NK-92 (cell line): ENCODE measurements around the gene TRIM7.
"Not testable (repeated sequence)": the region's sequence is repeated elsewhere in the genome, so short reads cannot be mapped to it uniquely, and the experiment has no call there.

Experiments used
- DNase-seq: peaks from one replicate; lab custom pipeline; 2025; ENCODE audit not compliant: unreplicated experiment; lab: John Stamatoyannopoulos, UW

Gene TRIM7

DNA sequence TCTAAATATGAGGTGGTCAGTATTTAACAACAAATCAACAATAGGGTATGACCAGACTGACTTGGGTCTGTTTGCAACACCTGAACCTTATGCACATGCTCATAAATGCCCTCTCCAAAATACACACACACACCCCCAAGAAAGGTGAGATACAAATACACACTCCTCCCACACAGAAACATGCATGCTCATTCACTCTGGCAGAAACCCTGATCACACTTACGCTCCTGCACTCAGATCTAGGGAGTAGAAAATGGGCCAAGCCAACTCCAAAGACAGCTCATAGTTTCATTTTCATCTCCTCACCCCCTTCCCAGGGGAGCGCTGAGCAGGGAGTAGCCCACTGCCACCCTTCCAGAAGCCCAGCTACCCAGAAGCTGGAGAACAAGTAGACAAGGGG lies 11.3 kb downstream of the TRIM7 start:
- DNase-seq = no peak

DNA sequence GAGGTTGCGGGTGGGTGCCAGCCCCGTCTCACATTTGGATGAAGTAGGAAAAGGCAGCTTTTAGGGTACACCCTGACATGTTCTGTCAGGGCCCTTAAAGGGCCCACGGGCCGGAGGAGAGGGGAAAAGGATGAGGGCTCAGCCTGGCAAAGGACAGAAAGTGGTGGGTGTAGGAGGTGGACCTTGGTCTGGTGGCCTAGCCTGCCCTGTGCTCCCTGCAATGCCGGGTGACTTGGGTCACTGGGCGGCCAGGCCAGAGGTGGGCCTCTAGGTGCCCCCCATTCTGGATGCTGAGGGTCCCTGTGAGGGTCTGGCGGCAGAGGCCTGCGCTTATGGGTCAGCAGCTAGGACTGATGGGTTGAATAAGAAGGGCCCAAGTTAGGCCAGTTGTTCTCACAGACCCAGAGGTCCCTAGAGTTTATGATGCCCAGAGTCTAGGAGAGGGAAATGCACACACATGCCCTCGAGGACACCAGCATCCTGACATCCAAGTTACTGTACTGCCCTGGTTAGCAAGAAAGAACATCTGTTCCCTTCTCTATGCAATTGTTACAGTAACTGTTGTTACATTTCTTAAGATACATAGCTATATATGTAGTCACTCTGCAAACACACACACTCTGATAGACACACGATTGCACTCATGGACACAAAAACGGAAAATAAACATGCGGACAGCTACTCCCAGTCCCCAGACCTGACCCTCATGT lies 12.5 kb downstream of the TRIM7 start:
- DNase-seq = no peak

DNA sequence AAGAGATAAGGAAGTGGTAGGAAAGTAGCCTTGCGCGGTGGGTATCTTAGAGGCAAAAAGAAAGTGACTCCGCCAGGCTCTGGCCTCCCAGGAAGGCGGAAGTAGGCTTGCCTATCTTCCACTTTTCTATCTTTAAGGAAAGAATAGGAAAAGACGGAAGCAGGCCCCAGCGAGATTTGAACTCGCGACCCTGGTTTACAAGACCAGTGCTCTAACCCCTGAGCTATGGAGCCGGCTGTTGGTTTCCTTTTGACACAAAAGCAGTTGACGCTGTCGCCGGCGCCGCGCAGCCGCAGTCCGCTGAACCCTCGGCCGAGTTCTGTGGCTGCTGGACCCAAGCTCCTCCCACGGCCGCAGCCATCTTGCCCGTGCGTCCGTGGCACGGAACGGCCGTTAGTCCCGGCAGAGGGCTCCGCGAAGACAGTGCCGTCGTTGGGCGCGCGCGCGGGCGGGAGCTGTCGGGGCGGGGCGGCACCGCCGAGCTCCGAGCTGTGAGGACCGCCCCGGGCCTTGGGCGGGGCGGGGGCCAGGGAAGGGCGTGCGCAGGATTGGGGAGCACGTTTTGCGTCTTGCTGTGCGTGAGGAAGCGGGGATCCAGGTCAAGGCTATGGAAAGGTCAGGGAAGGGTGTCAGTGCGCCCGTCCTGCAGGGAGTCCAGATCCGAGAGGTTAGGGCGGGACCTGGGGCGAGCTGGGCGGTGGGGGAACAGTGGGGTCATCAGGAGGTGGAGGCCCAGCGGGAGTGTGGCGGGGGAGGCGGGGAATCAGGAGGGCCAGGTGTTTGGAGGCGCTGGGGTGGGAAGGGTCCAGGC lies 13.3 kb downstream of the TRIM7 start:
- no peak for DNase-seq

DNA sequence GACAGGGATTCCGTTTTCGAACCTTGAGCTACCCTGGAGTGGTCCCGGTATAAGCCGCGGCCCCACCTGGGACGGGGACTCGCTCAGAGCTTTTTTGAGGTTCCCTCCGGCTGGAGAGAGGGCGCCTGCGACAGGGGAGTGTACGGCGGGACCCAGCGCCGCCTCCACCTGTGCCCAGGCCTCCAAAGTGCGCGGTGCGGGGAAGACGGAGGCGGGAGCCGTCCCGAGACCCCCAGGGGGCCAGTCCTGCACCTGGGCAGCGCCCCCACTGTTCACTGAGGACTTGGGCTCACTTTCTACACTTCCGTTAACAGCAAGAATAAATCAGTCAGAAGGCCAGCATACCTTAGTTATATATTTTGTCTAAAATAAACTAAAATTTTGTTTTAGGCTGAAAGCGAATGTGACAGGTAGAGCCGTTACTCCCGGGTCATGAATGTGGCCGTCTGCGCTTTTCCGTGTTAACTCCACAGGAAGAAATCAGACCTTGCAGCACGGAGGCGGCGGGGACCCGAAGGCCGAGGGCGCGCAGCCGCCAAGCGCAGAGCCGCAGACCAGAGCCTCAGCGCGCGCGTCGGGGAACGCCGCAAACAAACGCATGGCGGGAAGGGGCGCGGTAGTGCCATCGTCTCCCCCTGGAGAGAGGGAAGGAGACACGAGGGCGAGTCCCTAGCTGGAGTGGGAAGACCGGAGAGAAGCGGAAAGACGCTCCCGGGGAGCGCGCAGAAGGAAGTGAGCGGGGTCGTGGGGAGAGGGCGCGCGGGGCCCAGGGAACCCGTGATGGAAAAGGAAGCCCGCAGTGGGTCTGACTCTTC lies 14.1 kb downstream of the TRIM7 start:
- no peak for DNase-seq

DNA sequence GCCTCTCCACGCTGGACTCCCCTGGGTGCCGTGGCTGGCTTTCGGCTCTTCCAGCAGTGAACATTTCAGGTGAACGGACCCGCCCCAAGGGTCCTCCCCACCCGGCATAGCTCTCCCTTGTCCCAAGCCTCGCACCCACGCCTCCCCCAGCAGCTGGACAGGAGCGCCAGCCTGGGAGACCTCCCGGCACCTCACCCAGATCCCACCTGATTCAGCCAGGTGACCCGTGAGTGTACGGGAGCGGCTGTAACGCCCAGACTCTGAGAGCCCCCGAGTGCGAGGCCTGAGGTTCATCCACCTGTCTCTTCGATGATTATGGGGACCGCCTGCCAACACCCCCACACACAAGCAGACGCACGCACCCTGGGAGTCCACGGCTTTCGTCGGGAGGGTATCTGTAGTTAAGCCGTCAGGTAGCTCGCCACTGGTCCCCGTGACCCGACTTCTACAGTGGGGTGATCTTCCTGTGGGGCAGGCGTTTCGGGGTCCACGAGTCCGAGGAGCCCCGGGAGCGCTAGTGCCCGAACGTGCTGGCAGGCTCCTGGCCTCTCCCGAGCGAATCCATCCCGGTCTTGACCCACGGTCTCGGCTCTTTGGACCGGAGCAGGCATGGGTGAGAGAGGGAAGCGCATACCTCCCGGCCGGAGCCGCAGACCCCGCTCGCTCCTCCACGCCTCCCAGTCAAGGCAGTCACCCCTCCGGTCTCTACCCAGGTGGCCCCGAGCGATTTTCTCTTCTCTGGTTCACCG lies 14.9 kb downstream of the TRIM7 start:
- no peak for DNase-seq

DNA sequence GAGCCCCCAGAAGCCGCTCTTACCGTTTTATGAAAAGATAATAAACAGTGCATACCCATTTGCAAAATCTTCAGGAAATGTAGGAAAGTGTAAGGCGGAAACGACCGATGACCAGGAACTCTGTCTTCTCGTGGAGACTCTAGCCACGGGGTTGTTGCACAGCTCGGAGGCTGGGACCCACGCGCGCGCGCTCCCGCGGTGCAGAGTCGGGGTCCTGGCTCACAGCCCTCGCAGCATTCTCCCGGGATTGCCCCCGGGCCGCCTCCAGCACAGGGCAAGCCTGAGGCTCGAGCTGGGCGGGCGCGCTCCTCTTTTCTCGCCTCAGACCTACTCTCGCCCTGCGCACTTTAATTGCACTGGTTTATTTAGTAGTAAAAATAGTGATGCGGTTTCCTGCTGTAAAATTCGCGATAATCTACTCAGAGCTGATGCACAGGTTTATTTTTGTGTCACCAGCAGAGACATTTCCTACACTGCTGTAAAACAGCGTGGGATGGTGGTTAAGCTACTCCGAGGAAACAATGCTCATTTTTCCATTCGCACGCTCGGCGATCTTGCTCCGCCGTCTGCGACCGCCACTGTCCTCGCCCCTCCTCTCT lies 15.5 kb downstream of the TRIM7 start:
- DNase-seq = no peak

DNA sequence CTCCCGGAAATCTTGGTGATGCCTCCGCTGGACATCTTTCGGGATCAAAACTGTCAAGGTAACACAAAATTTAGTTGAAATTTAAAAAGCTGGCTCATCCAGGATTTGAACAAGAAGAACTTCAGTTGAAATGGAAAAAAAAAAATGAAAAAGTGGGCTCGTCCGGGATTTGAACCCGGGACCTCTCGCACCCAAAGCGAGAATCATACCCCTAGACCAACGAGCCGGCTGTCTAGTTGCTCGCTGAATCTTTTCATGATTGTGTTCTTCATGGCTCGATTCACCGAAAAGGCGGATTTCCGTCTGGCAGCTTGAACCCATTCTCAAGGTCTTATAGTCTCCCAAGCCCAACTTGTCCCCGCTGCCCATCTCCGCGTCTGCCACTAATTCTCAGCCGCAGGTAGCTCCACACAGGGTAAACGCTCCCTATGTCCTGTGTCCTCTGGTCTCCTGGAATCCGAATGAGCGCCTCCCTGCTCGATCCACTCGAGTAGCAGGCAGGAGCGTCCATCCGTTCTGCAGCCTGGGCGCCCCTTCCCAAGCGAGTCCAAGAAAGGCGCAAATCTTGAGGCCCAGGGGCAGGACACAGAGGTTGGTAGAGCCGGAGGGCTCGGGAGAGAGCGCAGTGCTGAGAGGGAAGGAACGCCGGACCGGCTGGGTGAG lies 16.2 kb downstream of the TRIM7 start:
- DNase-seq = no peak

DNA sequence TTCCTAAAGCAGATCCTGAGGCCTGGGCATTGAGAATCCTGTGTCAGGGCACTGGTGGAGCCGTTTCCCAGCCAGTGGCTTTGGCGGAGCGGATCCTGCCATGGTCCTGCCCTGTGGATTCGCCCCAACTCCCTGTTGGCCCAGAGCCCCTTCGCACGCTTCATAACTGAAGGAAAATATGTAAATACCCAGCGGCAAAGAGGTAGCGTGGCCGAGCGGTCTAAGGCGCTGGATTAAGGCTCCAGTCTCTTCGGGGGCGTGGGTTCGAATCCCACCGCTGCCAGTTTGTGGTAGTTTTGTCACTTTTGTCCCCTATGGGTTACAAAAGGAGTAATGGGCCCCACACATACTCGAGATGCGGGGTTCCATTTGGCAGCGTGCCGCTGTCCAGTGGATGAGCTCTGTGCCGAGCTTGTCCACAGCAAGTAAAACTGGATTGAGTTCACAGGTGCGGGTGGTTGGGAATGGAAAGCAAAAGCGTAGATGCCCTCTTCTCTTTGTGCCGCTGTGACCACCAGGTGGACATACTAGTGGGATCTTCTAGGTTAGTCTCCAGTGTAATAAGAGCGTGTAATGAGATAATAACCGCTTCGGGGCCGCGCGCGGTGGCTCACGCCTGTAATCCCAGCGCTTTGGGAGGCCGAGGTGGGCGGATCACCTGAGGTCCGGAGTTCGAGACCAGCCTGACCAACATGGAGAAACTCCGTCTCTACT lies 17.3 kb downstream of the TRIM7 start:
- DNase-seq = no peak

DNA sequence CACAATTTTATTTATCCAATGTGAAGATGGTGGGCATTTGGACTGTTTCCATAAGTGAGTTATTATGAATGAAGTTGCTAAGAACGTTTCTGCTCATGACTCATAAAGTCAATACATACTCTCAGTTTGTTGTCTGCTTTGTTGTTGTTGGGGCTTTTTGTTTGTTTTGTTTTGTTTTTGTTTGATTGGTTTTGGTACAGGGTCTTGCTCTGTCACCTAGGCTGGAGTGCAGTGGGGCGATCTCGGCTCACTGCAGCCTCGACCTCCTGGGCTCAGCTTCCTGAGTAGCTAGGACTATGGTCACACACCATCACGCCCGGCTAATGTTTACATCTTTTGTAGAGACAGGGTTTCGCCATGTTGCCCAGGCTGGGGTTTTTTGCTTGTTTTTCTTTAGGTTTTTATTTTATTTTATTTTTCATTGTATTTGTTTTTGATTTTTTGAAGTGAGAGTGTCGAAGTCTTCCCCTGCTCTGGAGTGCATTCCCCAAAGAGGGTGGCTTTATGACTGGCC lies 18.0 kb downstream of the TRIM7 start:
- DNase-seq = no peak

DNA sequence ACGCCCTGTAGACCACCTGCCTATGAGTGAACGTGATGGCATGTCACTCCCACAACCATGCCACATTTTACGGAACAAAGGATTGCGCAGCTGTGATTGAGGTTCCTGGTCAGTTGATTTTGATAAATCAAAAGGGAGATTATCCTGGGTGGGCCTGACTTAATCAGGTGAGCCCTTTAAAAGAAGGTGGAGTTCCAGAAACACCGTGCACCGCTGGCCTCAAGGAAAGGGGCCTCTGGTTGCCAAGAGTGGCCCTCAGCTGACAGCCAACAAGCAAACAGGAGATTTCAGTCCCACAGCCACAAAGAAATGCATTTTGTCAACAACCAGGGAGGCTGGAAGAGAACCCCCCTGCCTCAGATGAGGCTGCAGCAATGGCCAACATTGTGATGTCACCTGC lies 19.0 kb downstream of the TRIM7 start:
- DNase-seq = no peak

DNA sequence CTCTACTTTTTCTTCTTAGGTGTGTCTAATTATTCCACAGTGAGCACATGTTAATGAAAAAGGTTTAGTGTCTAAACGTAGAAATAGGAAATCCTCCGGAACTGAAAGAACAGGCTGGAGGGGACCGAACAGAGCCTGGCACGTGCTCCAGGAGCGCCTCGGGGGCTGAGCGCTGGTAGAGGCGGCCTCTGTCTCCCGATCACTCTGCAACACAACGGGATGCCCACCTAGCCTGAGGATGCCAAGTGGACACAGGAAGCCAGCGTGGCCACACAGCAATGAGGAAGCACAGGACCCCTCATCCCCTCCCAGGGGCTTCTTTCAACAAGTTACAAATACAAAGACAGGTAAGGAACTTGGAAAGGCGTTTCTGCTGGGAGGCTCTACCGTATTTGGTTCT lies 19.4 kb downstream of the TRIM7 start:
- no peak for DNase-seq

DNA sequence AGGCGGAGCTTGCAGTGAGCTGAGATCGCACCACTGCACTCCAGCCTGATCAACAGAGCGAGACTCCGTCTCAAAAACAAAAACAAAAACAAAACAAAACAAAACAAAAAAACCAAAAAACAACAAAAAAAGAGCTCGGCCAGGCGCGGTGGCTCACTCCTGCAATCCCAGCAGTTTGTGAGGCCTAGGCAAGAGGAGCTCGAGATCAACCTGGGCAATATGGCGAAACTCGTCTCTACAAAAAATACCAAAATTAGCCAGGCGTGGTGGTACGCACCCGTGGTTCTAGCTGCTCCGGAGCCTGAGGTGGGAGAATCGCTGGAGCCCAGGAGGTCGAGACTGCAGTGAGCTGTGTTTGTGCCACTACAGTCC lies 20.2 kb downstream of the TRIM7 start:
- DNase-seq = no peak

DNA sequence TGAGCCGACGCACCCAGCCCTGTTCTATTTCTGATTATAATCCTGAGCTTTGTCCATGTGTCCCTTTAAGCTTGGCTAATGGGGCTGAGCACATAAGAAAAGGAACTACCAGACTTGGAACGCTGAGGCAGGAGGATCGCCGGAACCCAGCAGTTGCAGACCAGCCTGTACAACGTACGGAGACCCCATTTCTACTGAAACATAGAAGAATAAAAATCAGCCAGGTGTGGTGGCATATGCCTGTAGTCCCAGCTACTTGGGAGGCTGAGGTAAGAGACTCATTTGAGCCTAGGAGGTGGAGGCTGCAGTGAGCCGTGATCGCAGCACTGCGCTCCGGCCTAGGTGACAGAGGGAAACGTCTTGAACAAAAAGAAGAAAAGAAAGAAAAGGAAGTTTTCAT lies 22.3 kb downstream of the TRIM7 start:
- no peak for DNase-seq

DNA sequence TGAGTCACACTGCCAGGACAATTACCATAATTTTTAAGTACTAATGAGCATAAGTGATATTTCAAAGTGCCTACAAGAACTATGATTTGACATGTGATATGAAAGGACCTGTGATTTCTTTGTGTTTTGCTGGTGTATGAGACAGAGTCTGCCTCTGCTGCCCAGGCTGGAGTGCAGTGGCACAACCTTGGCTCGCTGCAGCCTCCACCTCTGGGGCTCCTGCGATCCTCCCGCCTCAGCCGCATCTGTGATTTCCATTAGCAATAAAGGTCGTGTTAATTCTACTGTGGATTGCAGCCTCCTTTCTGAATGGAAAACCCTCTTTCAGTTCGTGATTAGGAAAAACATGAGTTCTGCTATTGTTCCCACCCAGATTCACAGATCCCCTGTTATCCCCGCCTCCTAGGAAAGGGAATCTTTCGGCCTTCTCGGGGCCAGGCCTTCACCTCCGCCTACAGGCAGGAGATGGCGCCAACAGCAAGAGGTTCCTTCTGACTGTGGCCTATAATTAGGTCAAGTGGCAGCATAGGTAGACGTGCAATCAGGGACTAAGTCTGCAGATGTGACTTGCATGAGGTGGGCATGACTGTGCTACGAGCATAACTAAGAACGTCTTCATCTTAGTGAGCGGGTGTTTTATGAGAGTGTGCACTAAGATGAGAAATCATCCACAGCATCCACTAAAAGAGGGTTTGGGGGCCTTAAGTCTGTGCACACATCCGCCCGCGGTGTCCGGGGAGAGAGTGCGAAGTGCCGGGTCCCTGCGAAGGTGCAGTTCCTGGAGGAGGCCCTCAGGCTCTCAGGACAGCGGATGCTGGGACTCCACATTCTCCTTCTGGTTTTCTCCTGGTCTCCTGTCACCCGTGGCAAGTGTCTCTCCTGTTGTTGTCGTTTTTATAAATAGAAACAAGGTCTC lies 23.1 kb downstream of the TRIM7 start:
- DNase-seq = no peak

DNA sequence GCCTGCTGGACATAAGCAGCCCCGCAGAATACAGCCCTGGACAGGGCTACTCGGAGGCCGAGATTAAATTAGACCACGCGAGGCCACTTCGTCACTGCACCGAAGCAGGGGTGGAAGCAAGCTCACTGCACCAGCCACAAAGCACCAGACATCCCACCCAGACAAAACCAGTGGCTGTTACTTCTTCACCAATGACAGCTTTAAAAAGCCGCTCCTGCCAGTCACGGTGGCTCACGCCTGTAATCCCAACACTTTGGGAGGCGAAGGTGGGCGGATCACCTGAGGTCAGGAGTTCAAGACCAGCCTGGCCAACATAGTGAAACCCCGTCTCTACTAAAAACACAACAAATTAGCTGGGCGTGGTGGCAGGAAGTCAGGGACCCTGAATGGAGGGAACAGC lies 27.4 kb downstream of the TRIM7 start:
- DNase-seq = not testable (repeated sequence)

DNA sequence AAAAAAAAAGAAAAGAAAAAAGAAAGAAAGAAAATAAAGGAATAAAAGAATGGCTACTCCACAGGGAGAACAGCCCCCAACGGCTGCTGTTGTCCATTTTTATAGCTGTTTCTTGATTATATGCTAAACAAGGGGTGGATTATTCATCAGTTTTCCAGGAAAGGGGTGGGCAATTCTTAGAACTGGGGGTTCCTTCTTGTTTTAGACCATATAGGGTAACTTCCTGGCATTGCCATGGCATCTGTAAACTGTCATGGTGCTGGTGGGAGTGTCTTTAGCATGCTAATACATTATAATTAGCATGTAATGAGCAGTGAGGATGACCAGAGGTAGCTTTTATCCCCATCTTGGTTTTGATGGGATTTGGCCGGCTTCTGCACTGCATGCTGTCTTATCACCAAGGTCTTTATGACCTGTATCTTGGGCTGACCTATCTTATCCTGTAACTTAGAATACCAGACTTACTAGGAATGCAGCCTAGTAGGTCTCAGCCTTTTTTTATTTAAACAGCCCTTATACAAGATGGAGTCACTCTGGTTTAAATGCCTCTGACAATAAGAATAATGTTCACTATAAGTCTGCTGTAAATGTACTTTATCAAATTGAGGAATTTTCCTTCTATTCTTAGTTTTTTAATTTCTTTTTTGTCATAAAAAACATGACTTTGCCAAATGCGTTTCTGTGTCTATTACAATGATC lies 28.6 kb downstream of the TRIM7 start:
- no peak for DNase-seq

DNA sequence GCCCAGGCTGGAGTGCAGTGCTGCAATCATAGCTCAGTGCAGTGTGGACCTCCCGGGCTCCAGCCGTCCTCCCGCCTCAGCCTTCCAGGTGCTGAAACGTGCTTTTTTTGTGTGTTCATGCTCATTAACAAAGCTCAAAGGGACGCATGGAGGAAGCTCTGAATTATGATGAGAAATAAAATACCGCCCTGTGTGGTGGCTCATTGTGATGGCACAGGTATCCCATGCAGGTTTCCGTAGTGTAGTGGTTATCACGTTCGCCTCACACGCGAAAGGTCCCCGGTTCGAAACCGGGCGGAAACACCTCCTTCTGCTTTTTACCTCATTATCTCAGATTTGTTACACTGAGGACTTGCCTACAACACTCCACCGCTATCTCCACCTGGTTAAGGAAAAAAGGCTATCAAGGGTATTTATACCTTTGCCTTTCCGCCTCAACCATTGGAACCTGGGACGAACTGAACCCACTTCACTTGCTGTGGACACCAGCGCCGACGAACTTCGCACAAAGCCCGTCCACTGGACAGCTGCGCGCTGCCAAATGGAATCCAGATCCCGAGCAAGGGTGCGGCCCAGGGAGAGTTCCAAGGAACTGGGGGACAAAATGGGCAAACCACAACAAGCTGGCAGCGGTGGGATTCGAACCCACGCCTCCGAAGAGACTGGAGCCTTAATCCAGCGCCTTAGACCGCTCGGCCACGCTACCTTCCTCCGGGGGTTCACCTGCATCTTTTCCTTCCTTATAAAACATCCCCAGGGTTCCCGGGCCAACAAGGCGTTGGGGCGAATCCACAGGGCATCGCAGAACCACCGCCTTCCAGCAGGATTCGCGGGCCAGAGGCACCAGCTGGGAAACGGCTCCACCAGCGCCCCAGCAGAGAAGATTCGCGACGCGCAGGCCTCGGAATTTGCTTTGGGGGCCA lies 31.3 kb downstream of the TRIM7 start:
- DNase-seq = no peak
